OCI-LY7 (cell line): ENCODE results near the gene USH2A. TPM values are rescaled to one million over a fixed set of nuclear protein-coding genes. Genes with fewer than 3 reads are reported as not detected.
"Not testable (repeated sequence)": the region's sequence is repeated elsewhere in the genome, so short reads cannot be mapped to it uniquely, and the experiment has no call there.

Experiments used
- BruUV-seq: library from RNA; stranded (reverse); fragments of 400-500 nt; replicated peaks from 2 replicates; lab custom pipeline; 2021; lab: Mats Ljungman, UMichigan
- CTCF ChIA-PET: fragments of 300-600 bp; sonication (Branson Sonifier 250); formaldehyde crosslinking; loops from one replicate; lab custom pipeline; 2022; ENCODE audit warnings: antibody characterized with exemption; ENCODE audit not compliant: unreplicated experiment; lab: Charles Lee
- POLR2A ChIA-PET: fragments of 300-600 bp; sonication (Branson Sonifier 250); formaldehyde crosslinking; loops from one replicate; lab custom pipeline; 2022; ENCODE audit warnings: antibody characterized with exemption; lab: Charles Lee
- DNase-seq: peaks from one replicate; pipeline ENCODE4 v3.0.0-alpha.2; 2015; ENCODE audit warnings: low spot score
- H2AFZ ChIP-seq: fragments of 200-600 bp; sonication (generic), shearing (Covaris generic); 2 replicates; pipeline ENCODE4 v1.6.1; 2014; ENCODE audit warnings: mild to moderate bottlenecking, antibody characterized with exemption, low read length, moderate library complexity
- H3K27ac ChIP-seq: fragments of 200-600 bp; sonication (generic); 2 replicates; pipeline ENCODE4 v1.5.1; 2014; ENCODE audit warnings: mixed run types, low read depth, mild to moderate bottlenecking, moderate library complexity, low read length, inconsistent platforms; ENCODE audit not compliant: poor library complexity, severe bottlenecking
- H3K36me3 ChIP-seq: fragments of 200-600 bp; sonication (generic); 2 replicates; pipeline ENCODE4 v1.6.1; 2014; ENCODE audit warnings: mild to moderate bottlenecking, antibody characterized with exemption, low read length, moderate library complexity, mixed read lengths; ENCODE audit not compliant: insufficient read depth
- H3K4me1 ChIP-seq: fragments of 200-600 bp; sonication (generic); 2 replicates; pipeline ENCODE4 v1.5.1; 2014; ENCODE audit warnings: mild to moderate bottlenecking, low read length; ENCODE audit not compliant: insufficient read depth, poor library complexity, severe bottlenecking
- H3K4me2 ChIP-seq: fragments of 200-600 bp; sonication (generic); 2 replicates; pipeline ENCODE4 v1.6.1; 2014; ENCODE audit warnings: mild to moderate bottlenecking, low read length
- H3K4me3 ChIP-seq: fragments of 200-600 bp; sonication (generic); 2 replicates; pipeline ENCODE4 v1.5.1; 2014; ENCODE audit warnings: mild to moderate bottlenecking, low read depth, low read length; ENCODE audit not compliant: poor library complexity, severe bottlenecking
- H3K79me2 ChIP-seq: fragments of 200-600 bp; sonication (generic); 2 replicates; pipeline ENCODE4 v1.6.1; 2016; ENCODE audit warnings: low read depth, mild to moderate bottlenecking, low read length, moderate library complexity, mixed read lengths; ENCODE audit not compliant: insufficient read depth
- H3K9me2 ChIP-seq: fragments of 200-600 bp; sonication (generic); 2 replicates; pipeline ENCODE4 v1.6.1; 2016; ENCODE audit warnings: mild to moderate bottlenecking, low read length, mixed read lengths; ENCODE audit not compliant: insufficient read depth
- H3K9me3 ChIP-seq: fragments of 200-600 bp; sonication (generic); 2 replicates; pipeline ENCODE4 v1.6.1; 2014; ENCODE audit warnings: mild to moderate bottlenecking, mixed run types, low read length, mixed read lengths
- H4K20me1 ChIP-seq: fragments of 200-600 bp; sonication (generic); 2 replicates; pipeline ENCODE4 v1.6.1; 2014; ENCODE audit warnings: mild to moderate bottlenecking, antibody characterized with exemption, low read length, moderate library complexity, mixed read lengths; ENCODE audit not compliant: insufficient read depth
- CTCF ChIP-seq: fragments of 200-600 bp; sonication (generic); conservative IDR thresholded peaks from 2 replicates; pipeline ENCODE4 v1.5.1; 2014; ENCODE audit warnings: mild to moderate bottlenecking, antibody characterized with exemption, low read length, moderate library complexity, mixed read lengths
- EZH2phosphoT487 ChIP-seq: fragments of 200-600 bp; sonication (generic); IDR thresholded peaks from 2 replicates; pipeline ENCODE4 v1.6.1; 2018; ENCODE audit warnings: low read depth, borderline replicate concordance, mild to moderate bottlenecking, mixed run types, antibody characterized with exemption, low read length, moderate library complexity, mixed read lengths
- intact Hi-C: fragments of 100-400 bp; cut with micrococcal nuclease; formaldehyde crosslinking; loops from one replicate; pipeline ENCODE4 v1.10.0; 2022; ENCODE audit not compliant: unreplicated experiment
- total RNA-seq, 2 experiments: library from RNA; depleted of rRNA in 1 of 2; stranded (reverse); fragments of >200 nt in 1 of 2; shearing (Covaris generic) in 1 of 2; gene quantifications; 2 replicates each; pipeline ENCODE4 v1.2.3, GENCODE V29; 2014 to 2022

Gene USH2A
- total RNA-seq, 2 experiments from 2014 or later, result not detected

- H3K79me2 ChIP-seq, result no peaks in the 10 kb centered on the region
- no peak for DNase-seq
- intact Hi-C loops, result no loop called here
- no peaks in the 10 kb centered on the region for H3K4me1 ChIP-seq
- no peaks in the 10 kb centered on the region for H3K9me3 ChIP-seq
- H3K4me2 ChIP-seq, result no peak overlapping the region
- no peak for TF ChIP-seq CTCF
- TF ChIP-seq EZH2phosphoT487, result no peak
- ChIA-PET CTCF (no interaction called here), POLR2A (no interaction called here)
- H4K20me1 ChIP-seq, result no peaks in the 10 kb centered on the region
- no peak overlapping the region for H3K27ac ChIP-seq
- H3K9me2 ChIP-seq, result no peaks in the 10 kb centered on the region
- H3K36me3 ChIP-seq, result no peaks in the 10 kb centered on the region
- no peak overlapping the region for H3K4me3 ChIP-seq
- BruUV-seq, result no TSS peak
- no peak overlapping the region for H2AFZ ChIP-seq
These were observed 402.4 kb downstream of the USH2A start for GRCh38 chr1:216020743-216021345.

GRCh38 chr1:216015116-216015515 is 408.1 kb downstream of the USH2A start:
- Histone ChIP-seq H4K20me1 (no peaks in the 10 kb centered on the region), H3K27ac (no peak overlapping the region), H2AFZ (no peak overlapping the region), H3K4me1 (no peaks in the 10 kb centered on the region), H3K9me2 (no peaks in the 10 kb centered on the region), H3K79me2 (no peaks in the 10 kb centered on the region), H3K4me3 (no peak overlapping the region), H3K4me2 (no peak overlapping the region), H3K9me3 (no peaks in the 10 kb centered on the region), H3K36me3 (no peaks in the 10 kb centered on the region)
- no peak for DNase-seq
- intact Hi-C loops, result no loop called here
- TF ChIP-seq EZH2phosphoT487 (no peak), CTCF (no peak)
- BruUV-seq, result no TSS peak
- ChIA-PET CTCF (no interaction called here), POLR2A (no interaction called here)

- DNase-seq, result no peak
- H3K4me3 ChIP-seq, result no peak overlapping the region
- no peaks in the 10 kb centered on the region for H3K9me2 ChIP-seq
- H4K20me1 ChIP-seq, result no peaks in the 10 kb centered on the region
- no peaks in the 10 kb centered on the region for H3K4me1 ChIP-seq
- no peaks in the 10 kb centered on the region for H3K79me2 ChIP-seq
- no peak overlapping the region for H3K4me2 ChIP-seq
- no peak overlapping the region for H3K27ac ChIP-seq
- ChIA-PET CTCF (no interaction called here), POLR2A (interaction anchor here (0.5 kb wide), 1 partner anchor 1229 kb away, joined by 3 read pairs; no protein-coding TSS in a partner anchor)
- no peaks in the 10 kb centered on the region for H3K36me3 ChIP-seq
- H2AFZ ChIP-seq, result no peak overlapping the region
- intact Hi-C loops, result no loop called here
- H3K9me3 ChIP-seq, result no peaks in the 10 kb centered on the region
- no peak for TF ChIP-seq CTCF
- no peak for TF ChIP-seq EZH2phosphoT487
- no TSS peak for BruUV-seq
These were observed 409.2 kb downstream of the USH2A start for GRCh38 chr1:216014086-216014485.

- H3K79me2 ChIP-seq, H3K36me3 ChIP-seq, H3K4me2 ChIP-seq, DNase-seq, CTCF ChIA-PET, H2AFZ ChIP-seq, H3K27ac ChIP-seq, H3K9me3 ChIP-seq, BruUV-seq, H3K9me2 ChIP-seq, intact Hi-C loops, H3K4me1 ChIP-seq, POLR2A ChIA-PET, H4K20me1 ChIP-seq, H3K4me3 ChIP-seq: not testable (repeated sequence)
These were observed 413.8 kb downstream of the USH2A start for GRCh38 chr1:216009456-216009855.
